SH-SY5Y (cell line): ENCODE results near the gene CNTN2.

Experiments
- GATA2 ChIP-seq: IDR thresholded peaks from 2 replicates; pipeline ENCODE4 v1.6.1; 2011; ENCODE audit warnings: mild to moderate bottlenecking, low read depth, low read length
- GATA3 ChIP-seq: IDR thresholded peaks from 2 replicates; pipeline ENCODE4 v1.6.1; 2011; ENCODE audit warnings: low read depth, mild to moderate bottlenecking, low read length, moderate library complexity

DNA sequence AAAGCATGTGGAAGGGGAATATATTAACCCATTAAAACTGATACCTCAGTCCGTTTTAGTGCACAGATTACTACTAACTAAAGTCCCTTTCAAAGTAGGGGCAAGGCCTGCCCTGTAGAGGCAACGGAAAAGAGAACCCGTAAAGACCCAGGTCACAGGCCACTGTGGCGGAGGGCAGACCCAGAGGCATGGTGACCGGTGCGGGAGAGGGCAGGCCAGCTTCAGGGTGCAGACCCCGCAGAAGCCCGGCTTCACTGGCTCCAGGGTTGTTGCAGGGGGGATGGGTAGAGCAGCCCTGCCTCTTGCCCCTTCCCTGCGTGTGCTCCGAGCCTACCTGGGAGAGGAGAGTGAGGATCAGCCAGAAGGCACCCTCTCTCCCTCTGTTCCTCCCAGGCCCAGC lies 17.7 kb downstream of the CNTN2 start:
- TF ChIP-seq GATA2 (no peak), GATA3 (no peak)
